GM13977 (cell line): ENCODE data around the gene MIB1.
"Not testable (repeated sequence)": the region's sequence is repeated elsewhere in the genome, so short reads cannot be mapped to it uniquely, and the experiment has no call there.

Experiments
- DNase-seq: peaks from one replicate; pipeline ENCODE4 v3.0.0; 2012; ENCODE audit warnings: low spot score
- CTCF ChIP-seq: IDR thresholded peaks from 2 replicates; pipeline ENCODE4 v1.5.1; 2012; ENCODE audit warnings: mild to moderate bottlenecking, control low read depth; ENCODE audit not compliant: insufficient read depth; ENCODE audit errors: extremely low read depth, missing control alignments
- in situ Hi-C: fragments of 300-500 bp; cut with MboI; formaldehyde crosslinking; loops from one replicate; pipeline ENCODE4 v1.12.0; 2022; ENCODE audit warnings: low sequenced_read_pairs, low pct_unique_long_range_greater_than_20kb, mixed read lengths, inconsistent platforms; ENCODE audit not compliant: unreplicated experiment

Gene MIB1

GRCh38 chr18:21704603-21705364, 35.8 kb upstream of the MIB1 start, which contains the start of gene ABHD3:
Gene ABHD3 (minus strand): TSS chr18:21704774. CDS start chr18:21704665, 109 bp downstream.
- TF ChIP-seq CTCF = no peak
- in situ Hi-C loops = no loop called here
- peak; percentile 95 for DNase-seq

GRCh38 chr18:21706386-21706865, 34.2 kb upstream of the MIB1 start:
- in situ Hi-C loops = no loop called here
- DNase-seq = no peak
- no peak for TF ChIP-seq CTCF

DNA sequence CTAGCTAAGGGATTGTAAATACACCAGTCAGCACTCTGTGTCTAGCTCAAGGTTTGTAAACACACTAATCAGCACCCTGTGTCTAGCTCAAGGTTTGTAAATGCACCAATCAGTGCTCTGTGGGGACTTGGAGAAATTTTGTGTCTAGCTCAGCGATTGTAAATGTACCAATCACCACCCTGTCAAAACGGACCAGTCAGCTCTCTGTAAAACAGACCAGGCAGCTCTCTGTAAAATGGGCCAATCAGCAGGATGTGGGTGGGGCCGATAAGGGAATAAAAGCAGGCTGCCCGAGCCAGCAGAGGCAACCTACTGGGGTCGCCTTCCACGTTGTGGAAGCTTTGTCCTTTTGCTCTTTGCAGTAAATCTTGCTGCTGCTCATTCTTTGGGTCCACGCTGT, 33.5 kb upstream of the MIB1 start:
- in situ Hi-C loops, DNase-seq: not testable (repeated sequence)

GRCh38 chr18:21714474-21714873, 26.1 kb upstream of the MIB1 start:
- in situ Hi-C loops = no loop called here
- no peak for TF ChIP-seq CTCF
- DNase-seq = no peak

- no peak for DNase-seq
- no peak for TF ChIP-seq CTCF
- in situ Hi-C loops = no loop called here
Observed at GRCh38 chr18:21722687-21723086, 17.9 kb upstream of the MIB1 start.

DNA sequence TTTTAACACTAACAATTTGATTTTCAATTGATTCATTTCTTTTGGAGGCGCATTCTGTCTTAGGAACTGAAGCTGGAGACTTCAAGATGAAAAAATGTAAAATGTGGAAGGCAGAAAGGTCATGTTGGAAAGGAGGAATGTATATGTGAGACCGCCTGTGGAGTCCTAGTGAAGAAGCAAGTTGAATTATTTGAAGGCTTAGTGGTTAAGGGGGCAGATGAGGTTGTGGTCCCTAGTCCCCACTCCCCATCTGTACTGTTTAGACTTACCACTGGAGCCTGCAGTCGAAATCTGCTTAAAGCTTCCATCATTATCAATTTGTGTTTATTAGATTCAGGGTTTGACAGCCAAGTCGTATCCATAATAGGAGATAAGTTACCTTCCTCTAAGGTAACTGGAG, 15.4 kb upstream of the MIB1 start:
- DNase-seq = no peak
- in situ Hi-C loops = no loop called here
- no peak for TF ChIP-seq CTCF

- in situ Hi-C loops = no loop called here
- no peak for TF ChIP-seq CTCF
- DNase-seq = no peak
Observed at GRCh38 chr18:21727702-21728101, 12.9 kb upstream of the MIB1 start.
